ENCODE results near the gene DZIP1L.
"Not testable (repeated sequence)": the region's sequence is repeated elsewhere in the genome, so short reads cannot be mapped to it uniquely, and the experiment has no call there.

Gene DZIP1L, protein sequence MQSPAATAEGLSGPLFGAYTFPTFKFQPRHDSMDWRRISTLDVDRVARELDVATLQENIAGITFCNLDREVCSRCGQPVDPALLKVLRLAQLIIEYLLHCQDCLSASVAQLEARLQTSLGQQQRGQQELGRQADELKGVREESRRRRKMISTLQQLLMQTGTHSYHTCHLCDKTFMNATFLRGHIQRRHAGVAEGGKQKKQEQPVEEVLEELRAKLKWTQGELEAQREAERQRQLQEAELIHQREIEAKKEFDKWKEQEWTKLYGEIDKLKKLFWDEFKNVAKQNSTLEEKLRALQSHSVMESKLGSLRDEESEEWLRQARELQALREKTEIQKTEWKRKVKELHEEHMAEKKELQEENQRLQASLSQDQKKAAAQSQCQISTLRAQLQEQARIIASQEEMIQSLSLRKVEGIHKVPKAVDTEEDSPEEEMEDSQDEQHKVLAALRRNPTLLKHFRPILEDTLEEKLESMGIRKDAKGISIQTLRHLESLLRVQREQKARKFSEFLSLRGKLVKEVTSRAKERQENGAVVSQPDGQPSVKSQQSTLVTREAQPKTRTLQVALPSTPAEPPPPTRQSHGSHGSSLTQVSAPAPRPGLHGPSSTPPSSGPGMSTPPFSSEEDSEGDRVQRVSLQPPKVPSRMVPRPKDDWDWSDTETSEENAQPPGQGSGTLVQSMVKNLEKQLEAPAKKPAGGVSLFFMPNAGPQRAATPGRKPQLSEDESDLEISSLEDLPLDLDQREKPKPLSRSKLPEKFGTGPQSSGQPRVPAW

DNA sequence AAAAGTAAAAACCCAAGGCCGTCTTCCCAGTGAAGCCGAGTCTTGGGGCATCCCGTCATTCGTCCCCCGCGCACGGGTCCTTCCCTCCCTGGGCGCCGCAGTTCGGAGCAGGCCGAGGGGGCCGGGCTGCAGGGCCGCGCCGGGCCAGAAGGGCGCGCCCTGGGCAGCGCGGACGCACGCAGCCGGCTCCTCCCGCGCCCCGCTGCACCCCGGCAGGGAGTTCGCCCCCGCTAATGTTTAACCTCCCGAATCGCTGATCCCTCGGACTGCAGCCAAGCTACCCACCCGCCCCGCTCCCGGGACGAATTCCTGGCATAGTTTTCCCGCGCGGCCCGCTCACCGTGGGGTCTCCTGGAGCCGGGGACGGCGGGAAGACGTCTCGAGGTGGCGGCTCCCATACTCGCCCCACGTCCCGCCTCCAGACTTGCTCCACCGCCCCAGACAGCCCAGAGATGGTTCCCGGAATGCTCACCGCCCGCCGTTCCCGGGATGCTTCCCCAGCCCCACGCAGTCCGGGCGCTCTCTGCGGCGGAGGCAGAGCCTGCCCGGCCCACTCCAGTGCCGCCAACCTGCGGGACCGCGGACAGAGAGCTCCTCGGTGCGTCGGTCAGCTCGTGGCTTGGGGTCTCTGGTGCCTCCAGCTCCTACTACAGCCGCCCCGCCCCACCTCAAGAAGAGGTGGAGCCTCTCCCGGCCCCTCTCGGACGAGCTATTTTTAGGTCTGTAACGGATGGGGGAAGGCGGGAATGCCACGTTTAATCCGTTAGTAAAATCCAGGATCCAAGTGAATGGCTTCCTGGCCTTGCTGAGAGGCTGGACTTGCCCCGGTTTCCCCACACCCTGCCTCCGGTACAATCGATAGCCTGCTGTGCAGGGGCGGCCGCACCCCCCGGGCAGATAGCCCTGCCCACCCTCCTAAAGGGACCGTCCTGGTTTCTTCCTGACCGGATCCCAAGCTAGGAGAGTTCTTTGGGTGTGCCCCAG, at the start of gene DZIP1L:
Gene DZIP1L (minus strand): TSS at position 621 of the 984 bp plus-strand sequence. CDS start 11,637 bp downstream, outside the sequence.
- peak; percentile 54 to 56 for DNase-seq (ENCODE audit: low read depth in 2 of 2)

DNA sequence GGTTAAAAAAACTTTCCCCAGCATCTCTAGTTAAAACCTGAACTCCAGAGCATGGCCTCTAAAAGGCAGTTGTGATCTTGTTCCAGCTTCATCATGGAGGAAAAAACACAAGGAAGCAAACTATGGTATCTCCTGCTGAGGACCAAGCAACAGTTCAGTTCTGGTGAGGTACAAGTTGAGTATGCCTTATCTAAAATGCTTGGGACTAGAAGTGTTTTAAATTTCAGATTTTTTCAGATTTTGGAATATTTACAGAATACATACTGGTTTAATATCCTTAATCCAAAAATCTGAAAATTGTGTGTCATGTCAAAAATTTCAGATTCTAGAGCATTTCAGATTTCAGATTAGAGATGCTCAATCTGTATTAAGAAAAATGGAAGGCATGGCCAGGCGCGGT, 49.7 kb upstream of the DZIP1L start:
- no peak for DNase-seq (ENCODE audit: low read depth in 2 of 2)

DNA sequence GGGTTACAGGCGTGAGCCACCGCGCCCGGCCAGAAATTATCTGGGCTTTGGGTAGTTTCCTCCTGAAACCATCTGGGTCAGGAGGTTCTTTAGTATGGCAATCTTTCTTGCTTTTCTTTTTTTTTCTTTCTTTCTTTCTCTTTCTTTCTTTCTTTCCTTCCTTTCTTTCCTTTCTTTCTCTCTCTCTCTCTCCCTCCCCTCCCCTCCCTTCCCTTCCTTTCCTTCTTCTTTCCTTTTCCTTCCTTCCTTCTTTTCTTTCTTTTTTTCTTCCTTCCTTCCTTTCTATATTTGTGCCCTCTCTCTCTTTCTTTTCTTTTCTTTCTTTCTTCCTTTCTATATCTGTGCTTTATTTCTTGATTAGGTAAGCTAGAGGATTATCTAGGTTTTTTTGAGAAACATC, 42.3 kb upstream of the DZIP1L start:
- no peak for DNase-seq (ENCODE audit: low read depth in 2 of 2)

DNA sequence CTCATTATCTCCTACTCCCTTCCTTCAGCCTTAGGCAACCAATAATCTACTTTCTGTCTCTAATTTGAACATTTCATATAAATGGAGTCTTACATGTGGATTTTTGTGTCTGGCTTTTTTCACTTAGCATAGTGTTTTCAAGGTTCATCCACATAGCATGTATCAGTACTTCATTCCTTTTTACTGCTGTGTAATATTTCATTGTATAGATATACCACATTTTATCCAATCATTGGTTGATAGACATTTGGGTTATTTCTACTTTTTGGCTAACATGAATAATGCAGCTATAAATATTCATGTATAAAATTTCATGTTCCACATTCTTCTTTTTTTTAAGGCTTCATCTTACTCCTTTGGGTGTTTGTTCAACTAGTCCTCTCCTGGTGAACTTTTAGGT, 39.1 kb upstream of the DZIP1L start:
- no peak for DNase-seq (ENCODE audit: low read depth in 2 of 2)

DNA sequence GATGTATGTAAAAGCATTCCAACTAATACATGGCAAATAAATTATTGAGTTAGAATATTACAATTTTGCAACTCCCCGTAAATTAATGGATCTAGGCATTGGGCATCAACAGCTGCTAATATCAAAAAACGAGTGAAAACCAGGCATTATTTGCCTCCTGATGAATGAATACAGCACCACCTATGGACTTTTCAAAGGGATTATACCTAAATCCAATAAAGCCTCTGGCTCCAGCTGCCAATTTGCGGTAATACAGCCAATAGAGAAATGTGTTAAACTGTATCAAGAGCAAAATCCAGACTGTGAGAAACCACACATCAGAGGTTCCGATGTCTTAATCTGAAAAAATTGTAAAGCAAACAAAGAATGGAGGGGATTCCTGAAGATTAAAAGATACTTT, 33.1 kb upstream of the DZIP1L start:
- no peak for DNase-seq (ENCODE audit: low read depth in 2 of 2)

DNA sequence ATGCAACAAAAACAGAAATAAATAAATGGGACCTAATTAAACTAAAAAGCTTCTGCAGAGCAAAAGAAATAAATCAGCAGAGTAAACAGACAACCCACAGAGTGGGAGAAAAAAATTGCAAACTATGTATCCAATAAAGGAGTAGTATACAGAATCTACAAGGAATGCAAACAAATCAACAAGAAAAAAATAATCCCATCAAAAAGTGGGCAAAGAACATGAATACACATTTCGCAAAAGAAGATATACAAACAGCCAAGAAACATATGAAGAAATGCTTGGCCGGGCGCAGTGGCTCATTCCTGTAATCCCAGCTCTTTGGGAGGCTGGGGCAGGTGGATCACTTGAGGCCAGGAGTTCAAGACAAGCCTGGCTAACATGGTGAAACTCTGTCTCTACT, 26.8 kb upstream of the DZIP1L start:
- DNase-seq (ENCODE audit: low read depth in 2 of 2) = not testable (repeated sequence)

DNA sequence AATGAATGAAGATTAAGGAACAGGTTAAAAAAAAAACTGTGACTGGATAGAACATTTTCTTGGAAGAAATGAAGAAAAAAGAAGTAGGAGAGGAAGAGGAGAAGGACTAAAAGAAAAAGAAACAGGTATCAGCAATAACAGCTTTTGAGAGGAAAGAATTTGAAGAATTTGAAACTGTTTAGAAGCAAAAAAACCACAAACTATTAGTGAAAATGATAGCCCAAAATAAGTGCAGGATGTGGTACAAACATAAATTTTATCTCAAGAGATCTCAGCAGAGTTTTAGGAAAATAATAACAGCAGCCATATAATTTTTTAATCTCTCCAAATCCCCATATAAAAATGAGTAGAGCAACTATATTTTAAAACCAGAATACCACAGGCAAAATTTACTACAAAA, 25.5 kb upstream of the DZIP1L start:
- DNase-seq (ENCODE audit: low read depth in 2 of 2) = no peak

DNA sequence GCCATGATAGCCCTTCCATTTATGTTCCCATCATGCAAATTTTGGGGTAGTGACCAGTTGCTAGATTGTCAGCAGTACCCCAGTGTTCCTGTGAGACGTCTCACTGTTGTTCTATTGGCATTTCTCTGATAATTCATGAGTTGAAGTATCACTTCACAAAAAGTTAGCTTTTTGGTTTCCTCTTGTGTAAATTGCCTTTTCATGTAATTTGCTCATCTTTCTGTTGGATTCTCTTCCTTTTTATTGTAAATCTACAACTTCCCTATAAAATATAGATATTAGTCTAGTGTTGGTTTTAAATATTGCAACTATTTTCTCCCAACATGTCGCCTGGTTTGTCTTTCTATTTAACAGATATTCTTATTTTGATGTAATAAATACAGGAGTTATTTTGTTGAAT, 24.3 kb upstream of the DZIP1L start:
- DNase-seq (ENCODE audit: low read depth in 2 of 2) = no peak

DNA sequence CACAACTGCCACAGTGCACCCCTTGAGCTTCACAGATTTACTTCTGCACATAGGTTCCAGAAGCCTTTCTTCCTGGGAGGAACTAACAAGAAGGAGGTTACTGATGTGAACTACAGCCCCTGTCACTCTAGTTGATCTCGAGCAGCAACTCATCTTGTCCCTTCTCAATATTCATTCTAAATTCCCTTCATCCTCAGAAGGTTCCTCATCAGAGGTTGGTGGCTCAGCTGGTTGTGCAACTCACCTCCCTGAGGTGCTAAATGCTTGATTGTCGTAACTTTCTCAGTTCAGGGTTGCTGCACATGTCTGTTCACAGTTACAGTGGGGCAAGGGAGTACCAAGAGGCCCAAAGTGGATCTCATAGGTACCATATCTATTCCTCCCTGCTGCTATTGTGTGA, 22.5 kb upstream of the DZIP1L start:
- DNase-seq (ENCODE audit: low read depth in 2 of 2) = no peak

DNA sequence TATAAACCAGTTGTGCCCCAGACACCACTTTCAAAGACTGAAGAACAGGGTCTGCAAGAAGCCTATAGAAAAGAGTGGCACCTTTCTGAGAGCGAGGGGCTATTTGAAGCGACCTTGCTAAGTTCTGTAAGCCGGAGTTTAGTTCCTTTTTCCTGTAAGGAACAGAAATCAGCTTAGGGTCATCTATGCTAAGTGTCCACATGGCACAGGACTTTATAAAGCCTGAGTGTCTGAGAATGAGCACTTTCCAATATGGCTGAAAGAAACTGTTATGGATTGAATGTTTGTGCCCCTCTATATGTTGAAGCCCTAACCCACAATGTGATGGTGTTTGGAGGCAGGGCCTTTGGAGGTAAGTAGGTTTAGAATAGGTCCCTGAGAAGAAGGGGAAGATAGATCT, 20.8 kb upstream of the DZIP1L start:
- no peak for DNase-seq (ENCODE audit: low read depth in 2 of 2)

DNA sequence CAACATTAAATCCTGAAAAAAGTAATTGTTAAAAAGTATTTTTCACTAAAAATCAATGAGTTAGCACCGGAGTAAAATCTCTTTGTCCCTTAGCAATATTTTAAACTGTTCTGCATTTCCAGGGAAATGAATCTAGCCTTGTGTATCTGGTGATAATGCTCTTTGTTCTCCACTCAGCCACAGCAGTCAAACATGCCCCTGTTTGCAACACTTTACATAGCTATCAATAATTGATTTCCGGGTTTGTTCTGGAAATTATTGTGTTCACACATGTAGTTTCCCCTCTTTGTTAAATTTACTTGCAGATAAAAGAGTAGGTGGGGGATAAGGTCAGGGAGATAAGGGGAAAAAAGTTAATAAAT, 20.4 kb upstream of the DZIP1L start:
- DNase-seq (ENCODE audit: low read depth in 2 of 2) = no peak

DNA sequence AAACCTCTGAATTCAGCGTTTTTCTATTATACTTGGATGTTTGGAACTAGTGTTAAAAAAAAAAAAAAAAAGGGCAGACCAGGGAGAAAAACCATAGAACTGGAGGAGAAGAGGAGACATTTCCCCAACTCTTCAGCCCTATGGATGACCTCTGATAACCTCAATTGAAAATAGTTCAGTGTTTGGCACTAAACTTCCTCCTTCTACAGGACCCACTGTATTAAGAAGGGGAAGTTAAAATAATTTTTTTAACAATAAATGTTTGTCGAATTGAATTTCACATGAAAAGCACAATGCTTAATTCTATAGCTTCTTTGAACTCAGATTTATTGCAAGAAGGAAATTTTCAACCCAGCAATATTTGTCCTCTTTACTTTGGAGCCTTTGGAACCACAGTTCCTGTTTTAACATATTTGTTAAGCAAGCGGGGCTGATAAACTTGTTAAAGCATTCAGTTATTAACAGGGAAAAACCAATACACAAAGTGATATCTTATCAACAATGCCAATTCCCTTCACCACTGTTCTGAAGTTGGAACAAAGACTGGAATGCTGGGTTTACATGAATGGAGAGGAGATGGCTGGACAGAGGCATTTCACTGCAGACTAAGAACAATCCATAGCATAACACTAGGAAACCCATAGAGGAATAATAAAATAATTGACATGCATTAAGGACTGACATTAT, 19.9 kb upstream of the DZIP1L start:
- DNase-seq (ENCODE audit: low read depth in 2 of 2) = no peak

DNA sequence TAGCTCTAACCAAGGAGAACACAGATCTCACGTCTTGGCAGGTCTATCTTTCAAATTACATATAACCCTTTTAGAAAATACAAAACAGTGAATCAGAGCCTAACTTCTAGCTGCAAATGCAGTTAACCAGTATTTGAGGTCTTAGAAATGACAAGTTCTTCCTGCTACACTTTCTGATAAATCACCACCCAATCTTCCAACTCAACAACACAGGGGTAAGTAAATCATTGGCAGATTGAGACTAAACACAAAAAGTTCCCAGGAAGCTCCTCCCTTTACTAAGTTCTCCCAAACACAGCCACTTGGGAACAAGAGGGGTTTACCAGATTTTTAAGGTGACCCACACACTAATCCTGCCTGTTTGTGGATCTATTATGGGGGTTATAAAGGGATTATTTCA, 16.8 kb upstream of the DZIP1L start, which contains the start of gene A4GNT:
Gene A4GNT (minus strand): TSS at position 152 of the 400 bp plus-strand sequence. CDS start 1,134 bp downstream, outside the sequence.
- DNase-seq (ENCODE audit: low read depth in 2 of 2) = no peak

DNA sequence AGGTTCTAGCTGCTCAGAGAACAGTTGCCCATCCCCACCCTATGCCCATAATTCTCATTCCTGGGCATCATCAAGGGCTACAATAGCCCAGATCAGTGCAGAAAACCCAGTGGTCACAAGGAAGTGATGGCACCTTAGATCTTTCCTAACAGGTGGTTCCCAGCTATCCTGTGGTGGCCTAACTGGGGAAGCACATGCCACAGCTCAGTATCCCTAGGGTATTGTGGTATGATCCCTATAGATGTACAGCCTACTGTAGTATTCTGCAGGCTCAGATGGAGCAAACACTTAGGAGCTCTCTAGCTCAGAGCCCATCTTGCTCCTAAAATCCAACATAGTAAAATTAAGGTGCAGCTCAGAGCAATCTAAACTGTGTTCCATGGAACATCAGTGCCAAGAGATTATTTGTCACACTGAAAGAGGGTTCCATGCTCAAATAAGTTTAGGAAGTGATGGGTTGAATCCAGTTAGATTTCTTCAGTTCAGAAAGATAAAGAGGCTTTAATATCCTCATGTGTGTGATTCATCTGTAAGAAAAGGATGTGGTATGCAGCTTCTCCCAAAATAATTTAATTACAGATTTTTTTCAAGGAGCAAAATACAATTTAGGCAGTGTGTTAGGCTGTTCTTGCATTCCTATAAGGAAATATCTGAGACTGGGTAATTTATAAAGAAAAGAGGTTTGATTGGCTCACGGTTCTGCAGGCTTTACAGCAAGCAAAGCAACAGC, 12.4 kb upstream of the DZIP1L start:
- DNase-seq (ENCODE audit: low read depth in 2 of 2) = no peak

DNA sequence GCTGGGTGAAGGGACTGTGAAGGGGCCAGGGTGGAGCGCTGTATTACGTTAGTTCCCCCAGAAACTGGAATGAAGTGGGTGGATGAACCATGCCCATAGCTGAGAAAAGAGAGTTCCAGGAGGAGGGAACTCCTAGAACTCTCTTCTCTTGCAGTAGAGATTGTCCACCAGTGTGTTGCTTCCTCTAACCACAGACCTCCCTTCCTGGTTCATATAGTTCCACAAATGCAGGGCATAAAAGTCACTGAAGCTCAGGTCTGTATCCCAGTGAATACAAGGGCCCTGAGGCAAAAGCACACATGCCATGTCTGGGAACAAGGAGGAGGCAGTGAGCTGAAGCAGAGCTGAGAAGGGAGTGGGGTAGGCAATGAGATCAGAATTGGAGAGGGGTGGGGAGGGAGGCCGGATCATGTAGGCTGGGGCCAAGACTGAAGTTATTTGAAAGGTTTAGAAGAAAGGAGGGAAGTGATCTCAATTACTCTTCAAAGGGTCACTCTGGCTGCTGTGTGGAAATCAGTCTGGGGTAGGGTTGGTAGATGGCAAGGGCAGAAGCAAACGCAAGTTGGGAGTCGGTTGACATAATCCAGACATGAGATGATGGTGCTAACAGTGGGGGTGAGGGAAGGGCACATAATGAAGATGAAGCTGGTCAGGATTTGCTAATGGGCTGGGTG, 10.3 kb upstream of the DZIP1L start:
- DNase-seq (ENCODE audit: low read depth in 2 of 2) = no peak

DNA sequence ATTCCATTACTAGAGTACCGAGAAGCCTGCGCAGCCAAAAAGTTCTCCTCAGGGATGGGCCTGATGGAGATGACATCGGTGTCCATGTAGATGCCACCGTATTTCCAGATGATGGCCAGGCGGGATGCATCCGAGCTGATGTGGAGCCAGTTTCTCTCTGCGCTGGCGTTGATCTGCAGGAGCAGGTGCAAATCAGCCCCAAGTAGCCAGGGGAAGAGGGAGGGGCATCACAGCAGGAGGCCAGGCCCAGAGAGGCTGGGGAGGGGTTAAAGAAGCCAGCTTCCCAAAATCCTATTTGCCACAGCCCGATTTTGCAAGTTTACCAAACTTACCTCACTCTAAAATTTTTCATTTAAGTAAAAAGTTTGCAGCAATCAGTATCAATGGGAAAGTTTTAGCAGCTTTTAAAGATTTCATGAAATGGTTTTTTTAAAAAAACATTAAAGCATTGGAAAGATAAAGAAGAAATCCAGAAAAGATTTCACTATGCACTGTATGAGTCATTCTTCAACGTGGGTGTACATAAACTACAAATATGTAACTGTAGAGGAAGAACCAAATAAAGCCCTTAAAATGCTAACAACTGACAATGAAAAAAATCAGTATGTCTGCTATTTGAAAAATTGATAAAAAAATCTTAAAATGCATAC, 9.4 kb upstream of the DZIP1L start:
- no peak for DNase-seq (ENCODE audit: low read depth in 2 of 2)

DNA sequence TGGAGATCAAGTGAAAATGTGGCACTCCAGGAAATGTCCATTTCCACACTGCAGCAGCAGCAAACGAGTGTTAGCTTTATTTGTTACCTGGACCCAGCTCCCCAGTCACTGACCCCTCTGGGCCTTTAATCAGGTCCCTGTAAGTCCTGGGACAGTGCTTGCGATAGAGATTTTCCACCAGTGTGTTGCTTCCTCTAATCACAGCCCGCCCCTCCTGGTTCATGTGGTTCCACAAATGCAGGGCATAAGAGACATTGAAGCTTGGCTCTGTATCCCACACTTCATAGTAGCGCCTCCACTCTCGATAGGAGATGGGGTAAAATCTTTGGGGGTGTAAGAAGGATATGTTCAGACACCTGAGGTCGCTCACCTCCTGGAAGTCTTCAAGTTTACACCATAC, 8.8 kb upstream of the DZIP1L start:
- no peak for DNase-seq (ENCODE audit: low read depth in 2 of 2)

DNA sequence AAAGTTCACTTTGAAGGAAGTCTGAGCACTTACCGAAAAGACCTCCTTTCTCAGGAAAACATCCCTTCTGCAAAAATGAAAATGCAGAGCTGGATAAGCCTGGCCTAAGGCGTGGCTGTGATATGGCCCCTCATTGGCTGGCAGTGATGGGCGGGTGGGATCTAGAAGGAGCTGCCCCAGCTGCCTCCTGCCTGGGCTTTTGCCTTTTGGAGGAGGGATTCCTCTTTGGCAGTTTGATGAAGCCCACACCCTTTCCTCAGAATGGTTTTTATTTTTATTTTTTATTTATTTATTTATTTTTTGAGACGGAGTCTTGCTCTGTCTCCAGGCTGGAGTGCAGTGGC, 4.0 kb upstream of the DZIP1L start:
- DNase-seq (ENCODE audit: low read depth in 2 of 2) = no peak

DNA sequence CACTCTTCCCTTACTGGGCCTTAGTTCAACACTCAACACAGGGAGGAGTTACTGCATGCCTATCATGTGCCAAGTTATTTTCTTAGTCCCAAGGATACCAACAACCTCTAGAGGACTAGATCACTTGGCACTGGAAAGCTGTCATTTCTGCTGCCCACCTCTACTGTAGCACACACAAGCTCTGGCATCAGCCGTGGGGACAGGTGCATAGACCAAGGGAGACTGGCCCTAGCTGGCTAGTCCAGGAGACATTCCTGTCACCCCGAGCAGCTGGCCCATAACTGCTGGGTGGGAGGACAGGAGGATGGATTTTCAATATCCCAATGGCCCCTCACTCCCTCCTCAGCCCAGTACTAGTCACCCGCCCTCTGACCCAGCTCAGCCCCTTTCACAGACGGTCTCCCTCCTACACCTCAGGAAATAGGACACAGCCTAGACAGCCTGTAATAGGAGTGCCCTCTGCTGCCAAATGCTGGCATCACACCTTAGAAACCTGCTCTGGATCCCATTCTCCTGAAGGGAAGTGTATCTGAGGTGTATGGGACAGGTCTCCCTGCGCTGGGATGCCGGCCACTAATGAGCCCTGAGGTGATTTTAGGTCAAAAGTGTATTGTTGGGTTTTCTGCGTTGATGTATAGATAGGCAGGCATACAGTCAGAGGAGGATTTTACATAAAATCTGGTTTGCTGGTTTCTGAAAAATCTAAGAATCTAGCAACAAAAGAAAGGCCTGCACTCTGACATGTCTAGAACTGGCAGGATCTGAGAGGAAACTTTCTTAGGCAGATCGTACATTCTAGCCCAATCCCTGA, 3.4 kb upstream of the DZIP1L start:
- peak in 1 of 2 experiments; percentile 32 for DNase-seq (ENCODE audit: low read depth in 2 of 2)
